Measurements from ENCODE around the gene TUBB. TPM values are rescaled to one million over a fixed set of nuclear protein-coding genes. Genes with fewer than 3 reads are reported as not detected.
A peak's percentile ranks its signal among the peaks of the same experiment; 100 is the strongest.

Gene TUBB
- total and polyA plus RNA-seq, 2 of the 4 experiments (the other 2 are of a cell fraction): 1,401 to 2,004 TPM

GRCh38 chr6:30687659-30688431 is 32.3 kb upstream of the TUBB start (continued):
- no peak for TF ChIP-seq USF2 (IDR thresholded peaks at IDR 0.05; ENCODE audit: low read depth, low read length)

GRCh38 chr6:30688569-30688968 is 31.6 kb upstream of the TUBB start:
- Histone ChIP-seq H2BK20ac (ENCODE audit: low read depth, low read length) (peak overlapping the region; percentile 60; the same call in 1 of the 2 replicates), H3K4me3 (ENCODE audit: insufficient read depth, low read depth, low read length) (no peak overlapping the region), H2BK15ac (ENCODE audit: low read depth, low read length) (peak overlapping the region; percentile 40; the same call in 1 of the 3 replicates), H2BK120ac (ENCODE audit: low read depth, low read length) (peak overlapping the region; percentile 12; the same call in 1 of the 2 replicates), H3K23ac (ENCODE audit: low read depth, low read length) (peak overlapping the region; percentile 93; the same call in 1 of the 2 replicates), H4K20me1 (ENCODE audit: insufficient read depth, low read length) (peaks cover 24% of the 10 kb centered on the region), H2AK5ac (ENCODE audit: low read depth, low read length) (peak overlapping the region; percentile 98), H3K14ac (replicated peaks; ENCODE audit: low read depth, low read length) (peak overlapping the region; percentile 97), H4K5ac (ENCODE audit: low read depth, low read length) (peak overlapping the region; percentile 69; the same call in 1 of the 2 replicates), H3K27ac (ENCODE audit: insufficient read depth, low read length) (peak overlapping the region; percentile 96), H3K9me1 (ENCODE audit: insufficient read depth, low read length) (peaks cover 13% of the 10 kb centered on the region), H4K91ac (ENCODE audit: insufficient read depth, low read depth, low read length) (peak overlapping the region; percentile 97), H3K56ac (ENCODE audit: extremely low read depth, insufficient read depth, low read length) (peak overlapping the region; percentile 95), H3K79me1 (ENCODE audit: low read depth in 1 of 2, low read length in 2 of 2) (peaks cover 18 to 37% of the 10 kb centered on the region in 2 experiments; a peak in 3 of 4 replicates), H3K4ac (ENCODE audit: low read depth, low read length) (peak overlapping the region; percentile 98), H2AFZ (replicated peaks; ENCODE audit: low read length, poor library complexity) (no peak overlapping the region), H4K8ac (ENCODE audit: low read depth in 2 of 2, low read length in 2 of 2) (peak overlapping the region; percentile 88 to 96; a peak in 3 of 4 replicates), H2AK9ac (replicated peaks; ENCODE audit: low read depth, low read length, poor library complexity) (peak overlapping the region; percentile 100), H3K18ac (ENCODE audit: low read depth, low read length) (no peak overlapping the region; the same call in 1 of the 2 replicates), H3K9ac (ENCODE audit: low read depth, low read length) (peak overlapping the region; percentile 92), H3K36me3 (ENCODE audit: control insufficient read depth, insufficient read depth, low read length) (peaks cover 15% of the 10 kb centered on the region), H3K27me3 (ENCODE audit: control insufficient read depth, insufficient read depth, low read length) (no peaks in the 10 kb centered on the region), H3K4me2 (ENCODE audit: low read depth, low read length) (peak overlapping the region; percentile 73), H3K4me1 (ENCODE audit: control insufficient read depth, insufficient read depth, low read length) (peaks cover 19% of the 10 kb centered on the region), H3K9me3 (ENCODE audit: control insufficient read depth, insufficient read depth, low read length) (no peaks in the 10 kb centered on the region), H2BK5ac (ENCODE audit: low read depth, low read length, poor library complexity, severe bottlenecking) (peak overlapping the region; percentile 92)
- ChIA-PET POLR2A (ENCODE audit: unreplicated experiment) (no interaction called here), CTCF (interaction anchor here (2.2 kb wide), 1 partner anchor 10 kb away, joined by 6 read pairs; no protein-coding TSS in a partner anchor)
- intact Hi-C loops (cut with micrococcal nuclease) (no loop called here), dilution Hi-C loops (cut with HindIII; ENCODE audit: low sequenced_read_pairs, unreplicated experiment) (no loop called here), in situ Hi-C loops (cut with MboI; ENCODE audit: low sequenced_read_pairs) (no loop called here)
- no peak for TF ChIP-seq ELK1 (IDR thresholded peaks at IDR 0.05; ENCODE audit: borderline replicate concordance, low read depth, low read length)
- no peak for TF ChIP-seq CTCF (conservative IDR thresholded peaks at IDR 0.05; ENCODE audit: low read depth, low read length)
- no peak for TF ChIP-seq BHLHE40 (IDR thresholded peaks at IDR 0.05; ENCODE audit: low read depth, low read length)
- no CpG with 5 or more reads among the region's 9 CpGs for WGBS, 2 experiments (ENCODE audit: extremely low coverage in 2 of 2, insufficient read length in 1 of 2)
- BruUV-seq (replicated peaks): no TSS peak
- ATAC-seq (ENCODE audit: low read depth) (no peak), DNase-seq (no peak)
